PFSK-1 (cell line): Measurements from ENCODE around the gene GABBR2.

Source experiments
- POLR2AphosphoS5 ChIP-seq: IDR thresholded peaks from 2 replicates; pipeline ENCODE4 v1.6.1; 2012; ENCODE audit warnings: low read depth, mild to moderate bottlenecking, control low read depth, low read length, moderate library complexity
- SIN3A ChIP-seq: IDR thresholded peaks from 2 replicates; pipeline ENCODE4 v1.6.1; 2012; ENCODE audit warnings: mild to moderate bottlenecking, low read length, moderate library complexity, borderline replicate concordance; ENCODE audit not compliant: insufficient read depth
- TAF1 ChIP-seq: IDR thresholded peaks from 2 replicates; pipeline ENCODE4 v1.6.1; 2012; ENCODE audit warnings: low read length, control low read depth, borderline replicate concordance; ENCODE audit not compliant: insufficient read depth
- TF ChIP-seq, protein P1 (sequence below), 2 experiments: IDR thresholded peaks; 2 replicates each; pipeline versions ENCODE4 v1.6.1 to v1.8.0; 2011 to 2012; ENCODE audit warnings: low read depth in 2 of 2, low read length in 2 of 2, control low read depth in 1 of 2, inconsistent platforms in 1 of 2, mild to moderate bottlenecking in 1 of 2, moderate library complexity in 1 of 2; ENCODE audit not compliant: insufficient read depth in 1 of 2

DNA sequence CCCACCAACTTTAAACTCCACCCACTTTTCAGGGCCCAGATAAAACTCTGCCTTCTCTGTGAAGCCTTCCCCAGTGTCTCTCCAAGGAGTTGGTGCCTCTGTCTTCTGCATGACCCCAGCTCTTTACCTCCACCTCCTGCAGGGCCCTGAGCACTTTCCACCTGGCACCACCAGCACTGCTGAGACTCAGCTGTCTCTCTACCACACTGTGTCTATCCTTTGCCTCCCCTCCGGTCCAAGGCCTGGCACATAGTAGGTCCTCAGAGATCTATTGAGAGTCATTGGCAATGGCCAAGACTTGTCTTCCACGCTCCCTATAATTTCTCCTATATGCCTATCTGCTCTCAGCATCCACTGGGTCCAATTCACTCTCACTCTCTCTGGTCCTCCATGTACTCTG is 12.9 kb upstream of the GABBR2 start:
- TF ChIP-seq TAF1 (no peak), POLR2AphosphoS5 (no peak), SIN3A (no peak)
- TF ChIP-seq, protein P1, sequence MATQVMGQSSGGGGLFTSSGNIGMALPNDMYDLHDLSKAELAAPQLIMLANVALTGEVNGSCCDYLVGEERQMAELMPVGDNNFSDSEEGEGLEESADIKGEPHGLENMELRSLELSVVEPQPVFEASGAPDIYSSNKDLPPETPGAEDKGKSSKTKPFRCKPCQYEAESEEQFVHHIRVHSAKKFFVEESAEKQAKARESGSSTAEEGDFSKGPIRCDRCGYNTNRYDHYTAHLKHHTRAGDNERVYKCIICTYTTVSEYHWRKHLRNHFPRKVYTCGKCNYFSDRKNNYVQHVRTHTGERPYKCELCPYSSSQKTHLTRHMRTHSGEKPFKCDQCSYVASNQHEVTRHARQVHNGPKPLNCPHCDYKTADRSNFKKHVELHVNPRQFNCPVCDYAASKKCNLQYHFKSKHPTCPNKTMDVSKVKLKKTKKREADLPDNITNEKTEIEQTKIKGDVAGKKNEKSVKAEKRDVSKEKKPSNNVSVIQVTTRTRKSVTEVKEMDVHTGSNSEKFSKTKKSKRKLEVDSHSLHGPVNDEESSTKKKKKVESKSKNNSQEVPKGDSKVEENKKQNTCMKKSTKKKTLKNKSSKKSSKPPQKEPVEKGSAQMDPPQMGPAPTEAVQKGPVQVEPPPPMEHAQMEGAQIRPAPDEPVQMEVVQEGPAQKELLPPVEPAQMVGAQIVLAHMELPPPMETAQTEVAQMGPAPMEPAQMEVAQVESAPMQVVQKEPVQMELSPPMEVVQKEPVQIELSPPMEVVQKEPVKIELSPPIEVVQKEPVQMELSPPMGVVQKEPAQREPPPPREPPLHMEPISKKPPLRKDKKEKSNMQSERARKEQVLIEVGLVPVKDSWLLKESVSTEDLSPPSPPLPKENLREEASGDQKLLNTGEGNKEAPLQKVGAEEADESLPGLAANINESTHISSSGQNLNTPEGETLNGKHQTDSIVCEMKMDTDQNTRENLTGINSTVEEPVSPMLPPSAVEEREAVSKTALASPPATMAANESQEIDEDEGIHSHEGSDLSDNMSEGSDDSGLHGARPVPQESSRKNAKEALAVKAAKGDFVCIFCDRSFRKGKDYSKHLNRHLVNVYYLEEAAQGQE (IDR thresholded peaks at IDR 0.05; ENCODE audit: insufficient read depth in 1 of 2, low read depth in 2 of 2, low read length in 2 of 2) = no peak
